ENCODE measurements around the gene MAGI2.
"Not testable (repeated sequence)": the region's sequence is repeated elsewhere in the genome, so short reads cannot be mapped to it uniquely, and the experiment has no call there.

GRCh38 chr7:78322231-78322630 is 1131.2 kb downstream of the MAGI2 start:
- TF ChIP-seq CTCF (IDR thresholded peaks at IDR 0.05; ENCODE audit: insufficient read depth, low read length, poor library complexity, severe bottlenecking); EZH2phosphoT487 (conservative IDR thresholded peaks at IDR 0.05; ENCODE audit: low read length): not testable (repeated sequence)
